Fibroblast of gingiva (primary cell): ENCODE data around the gene ZNHIT2.
"Not testable (repeated sequence)": the region's sequence is repeated elsewhere in the genome, so short reads cannot be mapped to it uniquely, and the experiment has no call there.

Source experiments
- DNase-seq: peaks from one replicate; pipeline ENCODE4 v3.0.0-alpha.2; 2011; ENCODE audit warnings: low read depth

The ZNHIT2 gene

DNA sequence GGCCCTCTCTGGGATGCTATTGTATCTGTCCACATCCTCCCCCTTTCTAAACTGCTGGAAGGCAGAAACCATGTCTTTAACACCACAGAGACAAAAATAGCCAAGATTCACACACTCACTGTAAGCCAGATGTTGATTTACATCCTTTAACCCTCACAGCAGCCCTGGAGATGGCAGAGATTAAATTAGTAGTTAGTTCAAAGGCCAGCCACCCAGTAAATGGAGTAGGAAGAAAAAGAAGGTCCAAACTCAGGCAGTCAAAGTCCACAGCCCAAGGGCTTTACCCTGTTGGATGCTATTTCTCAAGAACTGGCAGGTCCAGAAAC is 2.1 kb upstream of the ZNHIT2 start:
- DNase-seq = no peak

DNA sequence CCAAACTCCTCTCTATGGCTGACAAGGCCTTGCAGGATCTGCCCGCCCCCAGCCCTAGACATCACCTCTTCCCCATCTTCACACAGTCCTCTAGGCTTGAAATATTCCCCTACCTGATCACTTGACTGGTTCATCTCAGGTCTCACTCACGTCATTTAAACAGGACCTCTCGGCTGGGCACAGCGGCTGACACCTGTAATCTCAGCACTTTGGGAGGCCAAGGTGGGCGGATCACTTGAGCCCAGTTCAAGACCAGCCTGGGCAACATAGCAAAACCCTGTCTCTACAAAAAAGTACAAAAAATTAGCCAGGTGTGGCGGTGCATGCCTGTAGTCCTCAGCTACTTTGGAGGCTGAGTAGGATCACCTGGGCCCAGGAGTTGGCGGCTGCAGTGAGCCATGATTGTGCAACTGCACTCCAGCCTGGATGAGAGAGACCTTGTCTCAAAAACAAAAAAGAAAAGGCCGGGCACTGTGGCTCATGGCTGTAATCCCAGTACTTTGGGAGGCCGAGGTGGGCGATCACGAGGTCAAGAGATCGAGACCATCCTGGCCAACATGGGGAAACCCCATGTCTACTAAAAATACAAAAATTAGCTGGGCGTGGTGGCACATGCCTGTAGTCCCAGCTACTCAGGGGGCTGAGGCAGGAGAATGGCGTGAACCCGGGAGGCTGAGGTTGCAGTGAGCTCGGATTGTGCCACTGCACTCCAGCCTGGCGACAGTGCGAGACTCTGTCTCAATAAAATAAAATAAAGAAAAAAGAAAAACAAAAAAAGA is 1.6 kb upstream of the ZNHIT2 start:
- not testable (repeated sequence) for DNase-seq

GRCh38 chr11:65118097-65118837 is 766 bp upstream of the ZNHIT2 start:
- no peak for DNase-seq

DNA sequence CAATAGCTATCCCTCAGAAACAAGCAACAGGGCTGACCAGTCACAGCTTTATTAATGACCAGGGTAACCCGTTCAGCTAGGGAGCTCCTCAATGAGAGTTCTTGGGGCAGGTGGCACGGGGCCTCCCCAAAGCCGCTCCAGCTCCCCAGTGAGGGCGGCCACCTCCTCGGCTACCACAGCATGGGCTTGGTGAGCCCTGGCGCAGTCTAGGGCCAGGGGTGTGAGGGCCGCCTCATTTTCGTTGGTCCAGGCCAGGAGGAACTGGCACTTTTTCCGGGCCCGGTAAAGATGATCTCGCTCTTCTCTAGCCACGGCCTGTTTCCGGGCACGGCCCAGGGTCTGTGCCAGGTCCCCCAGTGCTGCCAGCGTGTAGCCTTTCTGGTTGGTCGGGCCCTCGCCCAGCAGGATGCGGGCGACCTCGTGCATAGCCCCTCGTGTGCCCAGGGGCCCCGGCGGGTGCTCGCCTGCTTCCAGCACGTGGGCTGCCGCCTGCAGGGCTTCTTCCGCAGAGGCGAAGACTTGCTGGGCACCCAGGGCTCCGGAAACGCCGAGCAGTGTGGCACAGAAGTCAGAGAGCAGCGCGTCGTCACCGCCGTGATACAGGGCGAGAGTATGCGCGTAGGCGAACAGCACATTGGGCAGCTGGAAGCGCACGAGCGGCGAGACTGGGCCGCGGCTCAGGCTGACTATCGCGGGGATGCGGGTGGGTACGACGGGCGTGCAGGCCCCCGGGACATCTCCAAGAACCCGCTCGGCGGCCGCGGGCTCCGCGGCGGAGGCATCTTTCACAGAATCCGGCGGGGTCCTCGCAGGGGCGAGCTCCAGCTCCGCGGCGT is 913 bp downstream of the ZNHIT2 start:
- peak; percentile 40 for DNase-seq

DNA sequence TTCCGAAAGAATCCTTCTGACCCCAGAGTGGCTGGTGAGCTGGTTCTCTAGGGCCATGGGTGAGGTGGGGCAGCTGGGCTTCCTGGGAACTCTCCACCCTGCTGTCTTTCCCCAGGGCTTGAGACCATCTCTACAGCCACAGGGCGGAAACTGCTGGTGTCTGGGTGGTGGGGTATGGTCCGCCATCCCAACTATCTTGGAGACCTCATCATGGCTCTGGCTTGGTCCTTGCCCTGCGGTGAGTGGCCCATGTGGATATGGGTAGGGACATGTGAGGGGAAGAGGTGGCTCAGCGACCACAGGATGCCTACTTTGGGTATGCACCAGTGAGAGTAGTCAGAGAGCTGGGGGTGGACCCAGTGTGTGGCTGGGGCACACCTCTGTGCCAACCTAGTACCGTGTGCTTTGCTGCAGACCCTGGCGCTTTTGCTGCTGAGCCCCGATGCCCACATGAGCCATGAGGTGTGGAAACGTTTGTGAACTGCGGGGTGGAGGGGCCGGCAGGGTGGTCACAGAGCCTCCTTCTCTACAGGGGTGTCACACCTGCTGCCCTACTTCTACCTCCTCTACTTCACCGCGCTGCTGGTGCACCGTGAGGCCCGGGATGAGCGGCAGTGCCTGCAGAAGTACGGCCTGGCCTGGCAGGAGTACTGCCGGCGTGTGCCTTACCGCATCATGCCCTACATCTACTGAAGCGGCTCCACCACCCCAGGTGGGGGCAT is 2.0 kb downstream of the ZNHIT2 start:
- no peak for DNase-seq

- DNase-seq = no peak
Observed at GRCh38 chr11:65114538-65115171, 2.8 kb downstream of the ZNHIT2 start.

GRCh38 chr11:65113839-65114238 is 3.7 kb downstream of the ZNHIT2 start:
- DNase-seq = no peak

- no peak for DNase-seq
Observed at GRCh38 chr11:65113361-65113756, 4.1 kb downstream of the ZNHIT2 start.

DNA sequence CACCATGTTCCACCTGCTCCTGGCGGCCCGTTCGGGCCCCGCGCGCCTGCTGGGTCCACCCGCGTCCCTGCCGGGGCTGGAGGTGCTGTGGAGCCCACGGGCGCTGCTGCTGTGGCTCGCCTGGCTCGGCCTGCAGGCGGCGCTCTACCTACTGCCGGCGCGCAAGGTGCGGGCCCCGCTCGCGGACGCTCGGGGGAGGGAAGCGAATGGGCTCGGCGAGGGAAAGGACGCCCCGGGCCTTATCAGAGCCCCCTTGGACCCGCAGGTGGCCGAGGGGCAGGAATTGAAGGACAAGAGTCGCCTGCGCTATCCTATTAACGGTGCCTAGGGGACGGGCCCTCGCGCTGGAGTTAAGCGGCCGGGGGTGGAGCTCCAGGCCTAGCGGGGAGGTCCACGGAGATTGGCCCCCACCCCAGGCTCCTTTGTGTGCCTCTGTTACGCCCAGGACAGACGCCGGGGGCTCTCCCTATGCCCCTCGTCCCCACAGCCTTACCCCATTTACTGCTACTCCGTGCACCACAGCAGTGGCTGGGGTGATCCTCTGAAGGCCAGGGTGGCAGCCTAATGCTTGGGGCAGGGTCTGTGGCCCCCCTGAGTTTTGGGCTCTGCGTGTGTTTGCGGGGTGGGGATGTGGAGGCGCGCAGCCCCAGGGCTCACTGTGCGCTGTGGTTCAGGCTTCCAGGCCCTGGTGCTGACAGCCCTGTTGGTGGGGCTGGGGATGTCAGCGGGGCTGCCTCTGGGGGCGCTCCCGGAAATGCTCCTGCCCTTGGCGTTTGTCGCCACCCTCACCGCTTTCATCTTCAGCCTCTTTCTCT is 4.7 kb downstream of the ZNHIT2 start:
- DNase-seq = no peak

- peak; percentile 86 for DNase-seq
Observed at GRCh38 chr11:65111744-65112545, 5.6 kb downstream of the ZNHIT2 start, which contains the start of gene TM7SF2. TSS of gene TM7SF2 (plus strand) at chr11:65111872. CDS start at chr11:65112016, 144 bp downstream.

- no peak for DNase-seq
Observed at GRCh38 chr11:65111159-65111743, 6.2 kb downstream of the ZNHIT2 start.

DNA sequence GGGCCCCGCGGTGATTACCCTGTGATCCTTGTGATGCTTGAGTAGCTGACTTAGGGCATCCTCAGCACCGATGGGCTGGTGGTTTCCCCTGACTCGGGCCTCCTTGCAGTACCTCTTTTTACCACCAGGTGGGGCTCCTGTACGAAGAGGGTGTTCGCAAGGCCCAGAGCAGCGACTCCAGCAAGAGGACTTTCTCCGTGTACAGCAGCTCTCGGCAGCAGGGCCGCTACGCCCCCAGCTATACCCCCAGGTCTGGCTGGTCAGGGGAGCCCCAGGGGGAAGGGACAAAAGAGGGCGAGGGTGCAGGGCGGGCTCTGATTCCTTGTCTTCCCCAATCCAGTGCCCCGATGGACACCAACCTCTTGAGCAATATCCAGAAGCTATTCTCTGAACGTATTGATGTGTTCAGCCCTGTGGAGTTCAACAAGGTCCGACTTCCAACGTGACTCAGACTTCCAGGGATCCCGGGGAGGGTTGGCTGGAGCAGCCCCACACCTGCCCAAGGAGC is 7.1 kb downstream of the ZNHIT2 start:
- DNase-seq = peak; percentile 67

GRCh38 chr11:65109231-65110198 is 8.0 kb downstream of the ZNHIT2 start:
- no peak for DNase-seq

GRCh38 chr11:65108469-65109123 is 8.9 kb downstream of the ZNHIT2 start:
- DNase-seq = no peak

- DNase-seq = no peak
Observed at GRCh38 chr11:65107751-65108468, 9.6 kb downstream of the ZNHIT2 start.

GRCh38 chr11:65107078-65107477 is 10.4 kb downstream of the ZNHIT2 start:
- DNase-seq = no peak

GRCh38 chr11:65104628-65105027 is 12.9 kb downstream of the ZNHIT2 start:
- DNase-seq = peak; percentile 36
